Measurements from ENCODE around the gene VILL. TPM values are rescaled to one million over a fixed set of nuclear protein-coding genes. Genes with fewer than 3 reads are reported as not detected.

Gene VILL
- polyA plus RNA-seq, 1 donor from 2014 or later = not detected

- H3K9me3 ChIP-seq (ENCODE audit: low read length) = no peaks in the 10 kb centered on the region
- H3K4me3 ChIP-seq (ENCODE audit: low read length) = no peak overlapping the region
- H3K9ac ChIP-seq (ENCODE audit: low read length) = no peak overlapping the region
- no peaks in the 10 kb centered on the region for H4K20me1 ChIP-seq (ENCODE audit: insufficient read depth)
- TF ChIP-seq CTCF (IDR thresholded peaks at IDR 0.05; ENCODE audit: poor library complexity, severe bottlenecking) (no peak), EP300 (conservative IDR thresholded peaks at IDR 0.05; ENCODE audit: poor library complexity, severe bottlenecking) (no peak), RAD21 (conservative IDR thresholded peaks at IDR 0.05) (no peak), MXI1 (conservative IDR thresholded peaks at IDR 0.05; ENCODE audit: poor library complexity, severe bottlenecking) (no peak), REST (IDR thresholded peaks at IDR 0.05; ENCODE audit: borderline replicate concordance) (no peak), EZH2 (IDR thresholded peaks at IDR 0.05; ENCODE audit: borderline replicate concordance, insufficient read depth, low read length, poor library complexity, severe bottlenecking) (no peak), SMC3 (conservative IDR thresholded peaks at IDR 0.05; ENCODE audit: poor library complexity) (no peak), POLR2AphosphoS5 (IDR thresholded peaks at IDR 0.05) (no peak), TAF1 (IDR thresholded peaks at IDR 0.05; ENCODE audit: low read depth) (no peak)
- H3K27me3 ChIP-seq (ENCODE audit: insufficient read depth, low read depth, low read length) = peaks cover 24% of the 10 kb centered on the region
- H3K9me2 ChIP-seq (ENCODE audit: insufficient read depth, low read length) = no peaks in the 10 kb centered on the region
- no peak overlapping the region for H2AFZ ChIP-seq (ENCODE audit: low read depth, low read length)
- no peak overlapping the region for H3K4me2 ChIP-seq (ENCODE audit: low read length)
- no peak overlapping the region for H3K27ac ChIP-seq (ENCODE audit: low read length)
- H3K36me3 ChIP-seq (ENCODE audit: insufficient read depth, low read length) = no peaks in the 10 kb centered on the region
- no peaks in the 10 kb centered on the region for H3F3A ChIP-seq (ENCODE audit: insufficient read depth, low read length, poor library complexity, severe bottlenecking)
- no peaks in the 10 kb centered on the region for H3K79me2 ChIP-seq (replicated peaks; ENCODE audit: insufficient read depth, low read length)
Measured at GRCh38 chr3:38027466-38028465, 37.2 kb downstream of the VILL start.

- Histone ChIP-seq H4K20me1 (ENCODE audit: insufficient read depth) (no peaks in the 10 kb centered on the region), H2AFZ (ENCODE audit: low read depth, low read length) (no peak overlapping the region), H3K9me3 (ENCODE audit: low read length) (no peaks in the 10 kb centered on the region), H3K4me2 (ENCODE audit: low read length) (no peak overlapping the region), H3K9me2 (ENCODE audit: insufficient read depth, low read length) (no peaks in the 10 kb centered on the region), H3F3A (ENCODE audit: insufficient read depth, low read length, poor library complexity, severe bottlenecking) (no peaks in the 10 kb centered on the region), H3K4me3 (ENCODE audit: low read length) (peak overlapping the region; percentile 61), H3K27me3 (ENCODE audit: insufficient read depth, low read depth, low read length) (peaks cover 24% of the 10 kb centered on the region), H3K9ac (ENCODE audit: low read length) (no peak overlapping the region), H3K27ac (ENCODE audit: low read length) (no peak overlapping the region), H3K36me3 (ENCODE audit: insufficient read depth, low read length) (no peaks in the 10 kb centered on the region), H3K79me2 (replicated peaks; ENCODE audit: insufficient read depth, low read length) (no peaks in the 10 kb centered on the region)
- TF ChIP-seq SMC3 (conservative IDR thresholded peaks at IDR 0.05; ENCODE audit: poor library complexity) = no peak
- no peak for TF ChIP-seq RAD21 (conservative IDR thresholded peaks at IDR 0.05)
- no peak for TF ChIP-seq EZH2 (IDR thresholded peaks at IDR 0.05; ENCODE audit: borderline replicate concordance, insufficient read depth, low read length, poor library complexity, severe bottlenecking)
- no peak for TF ChIP-seq REST (IDR thresholded peaks at IDR 0.05; ENCODE audit: borderline replicate concordance)
- no peak for TF ChIP-seq CTCF (IDR thresholded peaks at IDR 0.05; ENCODE audit: poor library complexity, severe bottlenecking)
- TF ChIP-seq POLR2AphosphoS5 (IDR thresholded peaks at IDR 0.05) = no peak
- TF ChIP-seq EP300 (conservative IDR thresholded peaks at IDR 0.05; ENCODE audit: poor library complexity, severe bottlenecking) = no peak
- no peak for TF ChIP-seq MXI1 (conservative IDR thresholded peaks at IDR 0.05; ENCODE audit: poor library complexity, severe bottlenecking)
- no peak for TF ChIP-seq TAF1 (IDR thresholded peaks at IDR 0.05; ENCODE audit: low read depth)
Measured at GRCh38 chr3:38028621-38029361, 38.2 kb downstream of the VILL start.
